ENCODE measurements around the gene MYH7B. TPM values are rescaled to one million over a fixed set of nuclear protein-coding genes. Genes with fewer than 3 reads are reported as not detected.

The MYH7B gene
- total RNA-seq, 1 experiment from 2014 or later, result 0.98 TPM

GRCh38 chr20:34923414-34923813 lies 32.3 kb upstream of the MYH7B start (continued):
- TF ChIP-seq, protein P1, sequence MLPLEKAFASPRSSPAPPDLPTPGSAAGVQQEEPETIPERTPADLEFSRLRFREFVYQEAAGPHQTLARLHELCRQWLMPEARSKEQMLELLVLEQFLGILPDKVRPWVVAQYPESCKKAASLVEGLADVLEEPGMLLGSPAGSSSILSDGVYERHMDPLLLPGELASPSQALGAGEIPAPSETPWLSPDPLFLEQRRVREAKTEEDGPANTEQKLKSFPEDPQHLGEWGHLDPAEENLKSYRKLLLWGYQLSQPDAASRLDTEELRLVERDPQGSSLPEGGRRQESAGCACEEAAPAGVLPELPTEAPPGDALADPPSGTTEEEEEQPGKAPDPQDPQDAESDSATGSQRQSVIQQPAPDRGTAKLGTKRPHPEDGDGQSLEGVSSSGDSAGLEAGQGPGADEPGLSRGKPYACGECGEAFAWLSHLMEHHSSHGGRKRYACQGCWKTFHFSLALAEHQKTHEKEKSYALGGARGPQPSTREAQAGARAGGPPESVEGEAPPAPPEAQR (CRISPR knock-in tag; IDR thresholded peaks at IDR 0.05), result no peak
- TF ChIP-seq, protein P2, sequence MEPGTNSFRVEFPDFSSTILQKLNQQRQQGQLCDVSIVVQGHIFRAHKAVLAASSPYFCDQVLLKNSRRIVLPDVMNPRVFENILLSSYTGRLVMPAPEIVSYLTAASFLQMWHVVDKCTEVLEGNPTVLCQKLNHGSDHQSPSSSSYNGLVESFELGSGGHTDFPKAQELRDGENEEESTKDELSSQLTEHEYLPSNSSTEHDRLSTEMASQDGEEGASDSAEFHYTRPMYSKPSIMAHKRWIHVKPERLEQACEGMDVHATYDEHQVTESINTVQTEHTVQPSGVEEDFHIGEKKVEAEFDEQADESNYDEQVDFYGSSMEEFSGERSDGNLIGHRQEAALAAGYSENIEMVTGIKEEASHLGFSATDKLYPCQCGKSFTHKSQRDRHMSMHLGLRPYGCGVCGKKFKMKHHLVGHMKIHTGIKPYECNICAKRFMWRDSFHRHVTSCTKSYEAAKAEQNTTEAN (CRISPR knock-in tag; IDR thresholded peaks at IDR 0.05), result no peak
- no peak for TF ChIP-seq GTF2I (CRISPR knock-in tag; conservative IDR thresholded peaks at IDR 0.05)
- TF ChIP-seq PRRX2 (CRISPR knock-in tag; IDR thresholded peaks at IDR 0.05), result no peak

DNA sequence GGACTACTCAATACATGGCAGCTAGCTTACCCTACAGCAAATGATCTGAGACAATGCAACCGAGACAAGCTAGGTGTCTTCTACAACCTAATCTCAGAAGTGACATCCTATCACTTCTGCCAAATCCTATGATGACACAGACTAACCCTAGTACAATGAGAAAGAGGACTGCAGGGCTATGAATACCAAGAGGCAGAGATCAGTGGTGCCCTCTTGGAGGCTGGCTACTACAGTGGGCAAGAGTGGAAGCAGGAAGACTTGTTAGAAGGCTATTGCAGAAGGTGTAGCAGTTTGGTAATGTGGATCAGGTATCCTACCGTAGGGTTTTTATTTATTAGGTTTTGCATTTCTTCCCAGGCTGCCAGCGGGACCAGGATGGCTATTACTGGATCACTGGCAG lies 30.3 kb upstream of the MYH7B start:
- H3K4me1 Mint-ChIP-seq, result no peaks in the 10 kb centered on the region
- H3K36me3 Mint-ChIP-seq, result peaks cover 42% of the 10 kb centered on the region
- no peak for DNase-seq (ENCODE audit: low spot score)
- TF ChIP-seq ZNF281 (CRISPR knock-in tag; IDR thresholded peaks at IDR 0.05) (no peak), ETV6 (CRISPR knock-in tag; IDR thresholded peaks at IDR 0.05) (no peak), ELF4 (CRISPR knock-in tag; IDR thresholded peaks at IDR 0.05; ENCODE audit: low read depth) (no peak), ZNF138 (CRISPR knock-in tag; conservative IDR thresholded peaks at IDR 0.05) (no peak), CTCF (IDR thresholded peaks at IDR 0.05) (no peak), TEAD4 (CRISPR knock-in tag; IDR thresholded peaks at IDR 0.05) (no peak), ATF6 (CRISPR knock-in tag; IDR thresholded peaks at IDR 0.05) (no peak), ERG (CRISPR knock-in tag; IDR thresholded peaks at IDR 0.05) (no peak), MXD4 (CRISPR knock-in tag; IDR thresholded peaks at IDR 0.05; ENCODE audit: borderline replicate concordance) (no peak), NFATC4 (CRISPR knock-in tag; IDR thresholded peaks at IDR 0.05) (no peak), JUN (CRISPR knock-in tag; IDR thresholded peaks at IDR 0.05) (no peak), ZNF425 (CRISPR knock-in tag; conservative IDR thresholded peaks at IDR 0.05) (no peak), ZMAT4 (CRISPR knock-in tag; IDR thresholded peaks at IDR 0.05) (no peak)
- no peak overlapping the region for H3K27ac Mint-ChIP-seq
- ChIA-PET CTCF (no interaction called here), POLR2A (no interaction called here)
- H3K4me3 Mint-ChIP-seq, result no peak overlapping the region
- no peaks in the 10 kb centered on the region for H3K9me3 Mint-ChIP-seq
- no peak for ATAC-seq
- H3K27me3 Mint-ChIP-seq (ENCODE audit: low read depth), result no peaks in the 10 kb centered on the region

Data from WTC11 (cell line).